HFFc6 (cell line): ENCODE measurements around the gene ZC3H6. TPM values are rescaled to one million over a fixed set of nuclear protein-coding genes. Genes with fewer than 3 reads are reported as not detected.

ENCODE experiments used
- DNase-seq: peaks from one replicate; pipeline ENCODE4 v3.0.0-alpha.2; 2018
- H3K27ac Mint-ChIP-seq: 2 replicates; pipeline ENCODE4 v1.8.0; 2020; ENCODE audit warnings: mild to moderate bottlenecking, mixed read lengths
- H3K27me3 Mint-ChIP-seq: 2 replicates; pipeline ENCODE4 v1.8.0; 2021; ENCODE audit warnings: mild to moderate bottlenecking, moderate library complexity, mixed read lengths; ENCODE audit not compliant: insufficient read depth
- H3K36me3 Mint-ChIP-seq: 2 replicates; pipeline ENCODE4 v1.8.0; 2021; ENCODE audit warnings: low read depth, mixed read lengths
- H3K4me1 Mint-ChIP-seq: 2 replicates; pipeline ENCODE4 v1.8.0; 2020; ENCODE audit warnings: low read depth, mixed read lengths
- H3K4me3 Mint-ChIP-seq: 2 replicates; pipeline ENCODE4 v1.8.0; 2020; ENCODE audit warnings: mild to moderate bottlenecking, moderate library complexity, mixed read lengths
- H3K9me3 Mint-ChIP-seq: 2 replicates; pipeline ENCODE4 v1.8.0; 2020; ENCODE audit warnings: mild to moderate bottlenecking, mixed read lengths
- CTCF ChIP-seq: fragments of 200-600 bp; sonication (generic); IDR thresholded peaks from 2 replicates; pipeline ENCODE4 v1.5.0; 2021; ENCODE audit warnings: antibody characterized with exemption, mild to moderate bottlenecking
- total RNA-seq, 6 experiments: library from RNA; stranded (reverse); fragmentation: NEBNext Ultra II Directional; extraction: Animal tissue kit (Norgen Biotek cat#: 25700); gene quantifications; 2 replicates in 1 of 6; 3 replicates in 5 of 6; pipeline ENCODE4 v1.2.3, GENCODE V29; 2021

Gene ZC3H6
- total RNA-seq, 6 experiments from 2014 or later = 3.8 to 6.1 (median 5.0) TPM

DNA sequence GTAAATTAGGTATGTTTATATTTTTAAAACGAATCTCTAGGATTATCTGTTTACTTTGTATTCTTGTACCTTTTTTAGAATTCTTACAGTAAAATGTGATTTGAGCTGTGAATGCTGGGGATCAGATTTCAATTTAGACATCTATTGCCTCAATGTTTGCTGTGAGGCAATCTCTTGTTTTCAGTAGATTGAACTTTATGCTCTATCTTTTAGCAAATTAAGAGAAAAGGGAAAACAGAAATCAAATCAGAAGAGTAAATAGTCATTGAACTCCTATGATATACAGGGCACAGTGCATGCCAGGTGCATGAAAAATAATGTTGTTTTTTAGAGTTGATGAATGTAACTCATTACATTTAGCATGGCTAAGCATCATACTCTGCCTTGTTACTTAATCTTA, 39.5 kb downstream of the ZC3H6 start:
- Mint-ChIP-seq H3K27ac (no peak overlapping the region), H3K4me1 (peaks cover 10% of the 10 kb centered on the region), H3K36me3 (no peaks in the 10 kb centered on the region), H3K9me3 (no peaks in the 10 kb centered on the region), H3K4me3 (no peak overlapping the region), H3K27me3 (no peaks in the 10 kb centered on the region)
- DNase-seq = no peak
- TF ChIP-seq CTCF = no peak

- H3K27me3 Mint-ChIP-seq = no peaks in the 10 kb centered on the region
- no peak for DNase-seq
- no peak overlapping the region for H3K27ac Mint-ChIP-seq
- H3K4me1 Mint-ChIP-seq = peaks cover 10% of the 10 kb centered on the region
- H3K4me3 Mint-ChIP-seq = no peak overlapping the region
- TF ChIP-seq CTCF = no peak
- H3K9me3 Mint-ChIP-seq = no peaks in the 10 kb centered on the region
- H3K36me3 Mint-ChIP-seq = no peaks in the 10 kb centered on the region
These were observed 42.1 kb downstream of the ZC3H6 start for GRCh38 chr2:112317303-112318158.

DNA sequence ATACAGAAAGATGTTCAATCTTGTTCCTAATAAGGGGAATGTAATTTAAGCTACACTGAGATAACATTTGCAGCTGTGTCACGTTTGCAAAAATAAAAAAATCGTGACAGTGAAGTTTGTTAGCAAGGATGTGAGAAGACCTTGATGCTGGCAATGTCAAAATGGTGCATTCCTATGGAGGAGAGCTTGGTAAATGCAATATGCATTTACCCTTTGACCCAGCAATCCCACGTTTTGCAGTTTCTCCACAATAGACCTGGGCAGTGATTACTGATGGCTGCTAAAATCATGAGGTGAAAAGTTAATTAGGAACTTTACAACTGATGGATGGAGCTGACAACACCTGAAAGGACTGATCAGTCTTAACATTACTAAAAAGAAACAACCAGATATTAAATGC, 43.1 kb downstream of the ZC3H6 start:
- Mint-ChIP-seq H3K4me3 (no peak overlapping the region), H3K27me3 (no peaks in the 10 kb centered on the region), H3K4me1 (peaks cover 10% of the 10 kb centered on the region), H3K27ac (no peak overlapping the region), H3K36me3 (no peaks in the 10 kb centered on the region), H3K9me3 (no peaks in the 10 kb centered on the region)
- no peak for TF ChIP-seq CTCF
- no peak for DNase-seq

DNA sequence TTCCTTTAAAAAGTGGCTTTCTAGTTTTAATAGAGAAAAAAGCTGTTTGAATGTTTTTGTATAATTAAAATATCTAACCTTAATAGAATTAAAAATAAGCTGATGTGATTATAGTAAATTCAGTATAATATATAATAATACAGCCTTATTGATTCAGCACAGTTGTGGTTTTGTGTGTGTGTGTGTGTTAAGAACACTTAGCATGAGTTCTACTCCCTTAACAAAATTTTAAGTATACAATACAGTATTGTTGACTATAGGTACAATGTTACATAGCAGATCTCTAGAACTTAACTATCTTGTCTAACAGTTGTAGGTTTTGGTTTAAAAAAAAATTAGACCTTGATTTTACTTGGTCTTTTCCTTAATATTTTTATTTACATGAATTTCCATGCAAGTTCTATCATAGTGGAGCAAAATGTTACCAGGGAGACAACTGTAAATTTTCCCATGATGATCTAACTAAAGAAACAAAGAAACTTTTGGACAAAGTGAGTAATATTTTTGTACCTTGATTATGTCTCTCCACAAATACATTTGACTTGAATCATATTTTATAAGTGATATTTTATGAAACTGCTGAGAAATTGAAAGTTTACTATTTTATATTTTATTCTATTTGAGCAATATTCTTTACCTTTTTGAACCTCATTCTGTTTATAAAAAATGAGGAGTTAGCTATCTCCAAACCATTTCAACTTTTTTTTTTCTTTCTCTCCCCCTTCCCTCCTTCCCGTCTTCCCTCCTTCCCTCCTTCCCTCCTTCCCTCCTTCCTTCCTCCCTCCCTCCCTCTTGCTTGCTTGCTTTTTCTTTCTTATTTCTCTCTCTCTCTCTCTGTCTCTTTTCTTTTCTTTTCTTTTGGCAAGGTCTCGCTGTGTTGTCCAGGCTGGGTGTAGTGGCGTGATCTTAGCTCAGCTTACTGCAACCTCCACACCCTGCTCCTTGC, 46.3 kb downstream of the ZC3H6 start:
- Mint-ChIP-seq H3K4me1 (peaks cover 10% of the 10 kb centered on the region), H3K36me3 (no peaks in the 10 kb centered on the region), H3K4me3 (no peak overlapping the region), H3K27me3 (no peaks in the 10 kb centered on the region), H3K27ac (no peak overlapping the region), H3K9me3 (no peaks in the 10 kb centered on the region)
- DNase-seq = no peak
- no peak for TF ChIP-seq CTCF

DNA sequence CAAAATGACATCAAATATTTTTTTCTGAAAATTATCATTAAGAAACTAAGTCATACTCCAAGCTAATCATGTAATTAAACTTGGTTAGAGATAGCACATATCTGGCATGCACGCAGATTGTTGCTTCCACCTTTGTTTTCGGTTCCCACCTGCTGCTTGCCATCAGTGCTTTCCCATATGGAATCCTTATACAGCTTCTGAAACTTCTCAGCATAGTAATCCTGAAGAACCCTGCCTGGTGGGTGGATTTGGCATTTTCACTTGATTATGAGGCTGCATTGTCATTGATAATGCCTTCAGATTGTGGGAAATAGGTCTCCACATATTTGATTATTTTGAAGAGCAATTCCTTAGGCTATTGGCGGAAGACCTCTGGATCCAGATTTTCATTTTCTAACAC, 47.5 kb downstream of the ZC3H6 start:
- Mint-ChIP-seq H3K36me3 (no peaks in the 10 kb centered on the region; the same call in 1 of the 2 replicates), H3K4me1 (peaks cover 4% of the 10 kb centered on the region)

More for the DNA sequence above, 47.5 kb downstream of the ZC3H6 start:
- DNase-seq = no peak
- no peak overlapping the region for H3K27ac Mint-ChIP-seq
- TF ChIP-seq CTCF = no peak
- H3K27me3 Mint-ChIP-seq = peaks cover 2% of the 10 kb centered on the region; the same call in 1 of the 2 replicates
- no peaks in the 10 kb centered on the region for H3K9me3 Mint-ChIP-seq
- no peak overlapping the region for H3K4me3 Mint-ChIP-seq
